Thyroid gland (tissue), 4 donors: ENCODE data around the gene PAK5. TPM values are rescaled to one million over a fixed set of nuclear protein-coding genes. Genes with fewer than 3 reads are reported as not detected.

Experiments
- DNase-seq, 2 donors: peaks; one replicate each; pipeline ENCODE4 v3.0.0-alpha.2; 2019
- H3K27ac ChIP-seq, 3 donors: fragments of 200-600 bp; sonication (generic); 1 replicate in 2 of 3; 2 replicates in 1 of 3; pipeline ENCODE4 v1.5.1; 2016 to 2019; ENCODE audit warnings: mild to moderate bottlenecking in 1 of 3, moderate library complexity in 1 of 3
- H3K27me3 ChIP-seq: fragments of 200-600 bp; sonication (generic); one replicate; pipeline ENCODE4 v1.5.1; 2019
- H3K36me3 ChIP-seq, 2 donors: fragments of 200-600 bp; sonication (generic); one replicate each; pipeline ENCODE4 v1.5.1; 2016 to 2019
- H3K4me1 ChIP-seq, 2 donors: fragments of 200-600 bp; sonication (generic); one replicate each; pipeline ENCODE4 v1.5.1; 2017 to 2019
- H3K4me3 ChIP-seq, 3 donors: fragments of 200-600 bp; sonication (generic); replicated peaks in 1 of 3; 1 replicate in 2 of 3; 2 replicates in 1 of 3; pipeline ENCODE4 v1.5.1; 2016; ENCODE audit warnings: mild to moderate bottlenecking in 1 of 3
- H3K9me3 ChIP-seq: fragments of 200-600 bp; sonication (generic); one replicate; pipeline ENCODE4 v1.5.1; 2017
- CTCF ChIP-seq, 6 experiments: fragments of 200-600 bp in 3 of 6; fragments of 450-650 bp in 3 of 6; sonication (generic) in 3 of 6; IDR thresholded peaks; one replicate each; pipeline ENCODE4 v1.5.1; 2016 to 2019; ENCODE audit warnings: antibody characterized with exemption in 6 of 6, mild to moderate bottlenecking in 2 of 6, inconsistent platforms in 1 of 6, moderate library complexity in 1 of 6
- POLR2A ChIP-seq, 2 donors: fragments of 450-650 bp; IDR thresholded peaks; one replicate each; pipeline ENCODE4 v1.6.1; 2017; ENCODE audit warnings: antibody characterized with exemption in 2 of 2, mild to moderate bottlenecking in 2 of 2, moderate library complexity in 1 of 2
- WGBS, 2 donors: methylation state at CpG; one replicate each; pipeline ENCODE4 v1.1.5; 2017; 5-methylcytosine and 5-hydroxymethylcytosine counted together
- intact Hi-C: fragments of 100-400 bp; cut with DNase I; formaldehyde crosslinking; loops from one replicate; pipeline ENCODE4 v1.15.1; 2023
- total RNA-seq, 4 donors: library from RNA; depleted of rRNA; stranded (reverse); fragments of >200 nt; gene quantifications; one replicate each; pipeline ENCODE4 v1.2.3, GENCODE V29; 2016

PAK5 gene
- total RNA-seq, 4 donors from 2014 or later = 0.13 to 0.33 TPM; not detected in 2

- intact Hi-C loops = no loop called here
- H3K4me3 ChIP-seq = no peak overlapping the region
- H3K9me3 ChIP-seq = no peaks in the 10 kb centered on the region
- TF ChIP-seq POLR2A (IDR thresholded peaks at IDR 0.05) (no peak), CTCF (IDR thresholded peaks at IDR 0.05) (no peak)
- no peak overlapping the region for H3K27ac ChIP-seq
- DNase-seq = no peak
- WGBS, 2 donors = 14 to 16% methylated on average over 23 of the region's 23 CpGs
- H3K4me1 ChIP-seq = peaks cover 9 to 26% of the 10 kb centered on the region in 2 donors
- no peaks in the 10 kb centered on the region for H3K36me3 ChIP-seq
- peaks cover 10% of the 10 kb centered on the region for H3K27me3 ChIP-seq
Measured at GRCh38 chr20:9508240-9508661, 330.6 kb downstream of the PAK5 start.

- WGBS, 2 donors = 18 to 19% methylated on average over 24 to 30 of the region's 37 CpGs
- TF ChIP-seq CTCF (IDR thresholded peaks at IDR 0.05) (no peak), POLR2A (IDR thresholded peaks at IDR 0.05) (no peak)
- intact Hi-C loops = no loop called here
- Histone ChIP-seq H3K27me3 (peaks cover 10% of the 10 kb centered on the region), H3K4me1 (peaks cover 9 to 26% of the 10 kb centered on the region in 2 donors), H3K36me3 (no peaks in the 10 kb centered on the region), H3K27ac (no peak overlapping the region), H3K9me3 (no peaks in the 10 kb centered on the region), H3K4me3 (no peak overlapping the region)
- DNase-seq = no peak
Measured at GRCh38 chr20:9507544-9508239, 331.2 kb downstream of the PAK5 start.

- H3K4me1 ChIP-seq = peaks cover 9 to 26% of the 10 kb centered on the region in 2 donors
- WGBS, 2 donors = 14 to 19% methylated on average over 10 to 26 of the region's 31 CpGs
- no peak overlapping the region for H3K27ac ChIP-seq
- no peak for DNase-seq
- intact Hi-C loops = no loop called here
- no peak for TF ChIP-seq CTCF (IDR thresholded peaks at IDR 0.05)
- H3K36me3 ChIP-seq = no peaks in the 10 kb centered on the region
- H3K27me3 ChIP-seq = peaks cover 10% of the 10 kb centered on the region
- no peaks in the 10 kb centered on the region for H3K9me3 ChIP-seq
- H3K4me3 ChIP-seq = no peak overlapping the region
Measured at GRCh38 chr20:9506964-9507369, 331.9 kb downstream of the PAK5 start.

GRCh38 chr20:9506280-9506821, 332.5 kb downstream of the PAK5 start:
- TF ChIP-seq CTCF (IDR thresholded peaks at IDR 0.05) = no peak
- no peak for TF ChIP-seq POLR2A (IDR thresholded peaks at IDR 0.05)
- DNase-seq = peak; percentile 29 to 35
- WGBS, 2 donors = 16 to 23% methylated on average over 23 to 28 of the region's 34 CpGs
- Histone ChIP-seq H3K27me3 (peaks cover 10% of the 10 kb centered on the region), H3K9me3 (no peaks in the 10 kb centered on the region), H3K4me1 (peaks cover 9 to 26% of the 10 kb centered on the region in 2 donors), H3K36me3 (no peaks in the 10 kb centered on the region), H3K27ac (no peak overlapping the region), H3K4me3 (no peak overlapping the region)
- intact Hi-C loops = no loop called here

GRCh38 chr20:9503526-9504245, 335.2 kb downstream of the PAK5 start:
- Histone ChIP-seq H3K27me3 (peaks cover 10% of the 10 kb centered on the region), H3K27ac (no peak overlapping the region), H3K4me3 (no peak overlapping the region), H3K36me3 (no peaks in the 10 kb centered on the region), H3K9me3 (no peaks in the 10 kb centered on the region), H3K4me1 (peaks cover 9 to 26% of the 10 kb centered on the region in 2 donors)
- TF ChIP-seq POLR2A (IDR thresholded peaks at IDR 0.05) = no peak
- peak in 1 of 6 experiments; percentile 25 for TF ChIP-seq CTCF (IDR thresholded peaks at IDR 0.05)
- 40 to 41% methylated on average over 9 of the region's 9 CpGs for WGBS, 2 donors
- intact Hi-C loops = no loop called here
- peak; percentile 51 to 54 for DNase-seq
